ENCODE measurements around the gene SLC35B4.

SLC35B4 gene

GRCh38 chr7:134290286-134290685, 26.4 kb downstream of the SLC35B4 start:
- H3K9me3 Mint-ChIP-seq: no peaks in the 10 kb centered on the region
- no peak overlapping the region for H3K27ac Mint-ChIP-seq
- H3K4me3 Mint-ChIP-seq: no peak overlapping the region
- H3K4me1 Mint-ChIP-seq (ENCODE audit: low read depth): no peaks in the 10 kb centered on the region
- H3K36me3 Mint-ChIP-seq (ENCODE audit: low read depth): peaks cover 38% of the 10 kb centered on the region
- no peaks in the 10 kb centered on the region for H3K27me3 Mint-ChIP-seq
- DNase-seq: no peak

DNA sequence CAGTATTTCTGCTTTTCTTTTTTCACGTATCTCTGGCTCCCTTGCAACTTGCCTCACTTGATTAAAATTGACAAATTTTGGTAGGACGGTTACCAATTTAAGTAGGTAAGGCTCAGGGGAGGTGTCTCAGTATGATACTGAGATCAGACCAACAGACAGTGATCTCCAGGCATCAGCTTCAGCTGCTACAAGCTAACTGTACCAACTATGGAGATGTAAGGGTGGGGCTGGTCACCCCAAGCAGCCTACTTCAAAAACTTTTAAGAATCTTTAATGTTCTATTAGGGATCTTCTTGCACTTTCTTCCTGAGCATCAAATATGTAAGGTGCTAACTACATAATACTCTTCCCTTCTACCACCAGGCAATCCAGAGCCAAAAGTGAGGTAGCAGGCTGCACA, 26.9 kb downstream of the SLC35B4 start:
- peaks cover 33% of the 10 kb centered on the region for H3K36me3 Mint-ChIP-seq (ENCODE audit: low read depth)
- H3K4me3 Mint-ChIP-seq: no peak overlapping the region
- peaks cover 3% of the 10 kb centered on the region for H3K27me3 Mint-ChIP-seq
- no peak for DNase-seq
- H3K9me3 Mint-ChIP-seq: no peaks in the 10 kb centered on the region
- no peak overlapping the region for H3K27ac Mint-ChIP-seq
- no peaks in the 10 kb centered on the region for H3K4me1 Mint-ChIP-seq (ENCODE audit: low read depth)

GRCh38 chr7:134289423-134289822, 27.3 kb downstream of the SLC35B4 start:
- no peak for DNase-seq
- Mint-ChIP-seq H3K27ac (no peak overlapping the region), H3K36me3 (ENCODE audit: low read depth) (peaks cover 29% of the 10 kb centered on the region), H3K4me3 (no peak overlapping the region), H3K4me1 (ENCODE audit: low read depth) (no peaks in the 10 kb centered on the region), H3K27me3 (peaks cover 7% of the 10 kb centered on the region), H3K9me3 (no peaks in the 10 kb centered on the region)

DNA sequence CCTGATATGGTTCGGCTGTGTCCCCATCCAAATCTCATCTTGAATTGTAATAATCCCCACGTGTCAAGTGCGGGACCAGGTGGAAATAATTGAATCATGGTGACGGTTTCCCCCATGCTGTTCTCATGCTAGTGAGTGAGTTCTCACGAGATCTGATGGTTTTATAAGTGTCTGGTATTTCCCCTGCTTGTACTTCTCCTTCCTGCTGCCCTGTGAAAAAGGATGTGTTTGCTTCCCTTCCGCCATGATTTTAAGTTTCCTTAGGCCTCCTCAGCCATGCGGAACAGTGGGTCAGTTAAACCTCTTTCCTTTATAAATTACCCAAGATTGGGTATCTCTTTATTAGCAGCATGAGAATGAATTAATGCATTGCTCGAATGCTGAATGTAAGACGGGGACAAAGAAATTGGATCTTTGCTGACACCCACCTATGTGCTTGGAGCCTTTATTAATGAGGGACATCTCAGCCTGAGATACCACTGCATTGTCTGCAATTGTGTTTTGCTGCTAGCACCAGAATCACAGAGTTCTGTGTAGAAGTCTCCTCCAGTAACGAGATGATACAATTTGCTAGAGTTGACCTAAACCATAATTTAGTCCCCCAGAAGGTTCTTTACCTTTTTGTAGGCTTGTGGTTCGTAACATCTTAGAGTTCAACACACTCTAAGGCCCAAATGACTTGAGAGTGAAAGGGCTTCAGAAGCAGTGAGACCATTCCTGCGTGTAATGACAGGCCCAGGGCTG, 28.6 kb downstream of the SLC35B4 start:
- Mint-ChIP-seq H3K4me3 (no peak overlapping the region), H3K36me3 (ENCODE audit: low read depth) (peaks cover 18% of the 10 kb centered on the region), H3K27me3 (peaks cover 15% of the 10 kb centered on the region), H3K27ac (no peak overlapping the region), H3K9me3 (no peaks in the 10 kb centered on the region), H3K4me1 (ENCODE audit: low read depth) (no peaks in the 10 kb centered on the region)
- no peak for DNase-seq

DNA sequence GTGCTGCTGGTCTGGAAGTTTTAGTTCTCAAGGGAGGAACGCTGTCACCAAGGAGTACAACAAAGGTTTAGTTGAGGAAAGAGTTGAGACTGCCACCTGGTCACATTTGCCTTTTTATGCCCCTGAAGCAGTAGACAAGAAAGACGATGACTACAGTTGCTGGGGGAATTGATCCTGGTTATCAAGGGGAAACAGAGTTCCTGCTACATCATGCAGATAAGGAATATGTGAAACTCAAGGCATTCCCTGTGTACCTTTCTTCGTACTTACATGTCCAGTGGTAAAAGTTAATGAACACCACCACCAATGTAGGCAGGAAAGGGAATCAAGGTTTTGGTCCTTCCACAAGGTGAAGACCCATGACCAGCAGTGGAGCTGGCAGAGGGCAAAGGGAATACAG, 31.8 kb downstream of the SLC35B4 start:
- peaks cover 36% of the 10 kb centered on the region for H3K27me3 Mint-ChIP-seq
- H3K4me1 Mint-ChIP-seq (ENCODE audit: low read depth): no peaks in the 10 kb centered on the region
- no peak overlapping the region for H3K27ac Mint-ChIP-seq
- H3K36me3 Mint-ChIP-seq (ENCODE audit: low read depth): no peaks in the 10 kb centered on the region
- no peak for DNase-seq
- no peak overlapping the region for H3K4me3 Mint-ChIP-seq
- no peaks in the 10 kb centered on the region for H3K9me3 Mint-ChIP-seq

GRCh38 chr7:134284011-134284410, 32.7 kb downstream of the SLC35B4 start:
- no peaks in the 10 kb centered on the region for H3K4me1 Mint-ChIP-seq (ENCODE audit: low read depth)
- no peak overlapping the region for H3K27ac Mint-ChIP-seq
- no peak for DNase-seq
- H3K4me3 Mint-ChIP-seq: no peak overlapping the region
- H3K9me3 Mint-ChIP-seq: no peaks in the 10 kb centered on the region
- no peaks in the 10 kb centered on the region for H3K36me3 Mint-ChIP-seq (ENCODE audit: low read depth)
- H3K27me3 Mint-ChIP-seq: peaks cover 42% of the 10 kb centered on the region

- no peak for DNase-seq
- Mint-ChIP-seq H3K27ac (no peak overlapping the region), H3K9me3 (no peaks in the 10 kb centered on the region), H3K4me3 (no peak overlapping the region), H3K27me3 (peaks cover 69% of the 10 kb centered on the region), H3K4me1 (ENCODE audit: low read depth) (no peaks in the 10 kb centered on the region), H3K36me3 (ENCODE audit: low read depth) (no peaks in the 10 kb centered on the region)
Measured at GRCh38 chr7:134280508-134280907, 36.2 kb downstream of the SLC35B4 start.

- Mint-ChIP-seq H3K27me3 (peaks cover 70% of the 10 kb centered on the region), H3K27ac (no peak overlapping the region), H3K4me1 (ENCODE audit: low read depth) (no peaks in the 10 kb centered on the region), H3K9me3 (no peaks in the 10 kb centered on the region), H3K4me3 (no peak overlapping the region), H3K36me3 (ENCODE audit: low read depth) (no peaks in the 10 kb centered on the region)
- no peak for DNase-seq
Measured at GRCh38 chr7:134279898-134280297, 36.8 kb downstream of the SLC35B4 start.

GRCh38 chr7:134279336-134279735, 37.4 kb downstream of the SLC35B4 start:
- H3K36me3 Mint-ChIP-seq (ENCODE audit: low read depth): no peaks in the 10 kb centered on the region
- H3K4me3 Mint-ChIP-seq: no peak overlapping the region
- H3K9me3 Mint-ChIP-seq: no peaks in the 10 kb centered on the region
- no peaks in the 10 kb centered on the region for H3K4me1 Mint-ChIP-seq (ENCODE audit: low read depth)
- DNase-seq: no peak
- H3K27ac Mint-ChIP-seq: no peak overlapping the region
- H3K27me3 Mint-ChIP-seq: peaks cover 65% of the 10 kb centered on the region

DNA sequence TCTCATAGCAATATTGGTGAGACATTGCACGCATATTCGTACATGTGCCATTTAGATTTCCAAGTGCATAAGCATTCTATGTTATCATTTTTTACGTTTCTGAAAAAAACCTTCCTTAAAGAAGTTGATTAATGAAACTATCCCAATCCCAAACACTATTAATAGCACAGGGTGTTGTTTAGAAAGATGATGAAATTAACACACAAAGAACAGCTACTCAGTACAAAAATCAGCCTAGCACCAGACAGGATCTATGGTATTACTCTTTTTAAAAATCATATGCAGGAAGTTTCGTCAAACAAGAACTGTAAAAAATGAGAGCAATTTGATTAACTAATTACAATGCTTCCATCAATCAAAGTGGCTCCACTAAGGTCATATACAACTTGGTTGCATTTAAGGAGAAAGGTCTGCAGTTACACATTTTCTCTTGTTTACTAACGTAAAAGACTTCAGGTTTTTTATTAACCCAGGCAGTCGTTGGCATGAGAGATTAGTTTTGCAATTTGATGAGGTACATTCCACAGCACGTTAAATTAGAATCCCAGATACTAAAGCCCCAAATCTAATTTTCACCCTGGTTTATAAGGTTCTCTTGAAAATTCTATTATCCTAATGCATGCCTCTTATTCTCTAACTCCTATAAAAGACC, 38.1 kb downstream of the SLC35B4 start:
- H3K4me1 Mint-ChIP-seq (ENCODE audit: low read depth): no peaks in the 10 kb centered on the region
- H3K9me3 Mint-ChIP-seq: no peaks in the 10 kb centered on the region
- no peak overlapping the region for H3K27ac Mint-ChIP-seq
- DNase-seq: no peak
- no peak overlapping the region for H3K4me3 Mint-ChIP-seq
- no peaks in the 10 kb centered on the region for H3K36me3 Mint-ChIP-seq (ENCODE audit: low read depth)
- H3K27me3 Mint-ChIP-seq: peaks cover 60% of the 10 kb centered on the region

DNA sequence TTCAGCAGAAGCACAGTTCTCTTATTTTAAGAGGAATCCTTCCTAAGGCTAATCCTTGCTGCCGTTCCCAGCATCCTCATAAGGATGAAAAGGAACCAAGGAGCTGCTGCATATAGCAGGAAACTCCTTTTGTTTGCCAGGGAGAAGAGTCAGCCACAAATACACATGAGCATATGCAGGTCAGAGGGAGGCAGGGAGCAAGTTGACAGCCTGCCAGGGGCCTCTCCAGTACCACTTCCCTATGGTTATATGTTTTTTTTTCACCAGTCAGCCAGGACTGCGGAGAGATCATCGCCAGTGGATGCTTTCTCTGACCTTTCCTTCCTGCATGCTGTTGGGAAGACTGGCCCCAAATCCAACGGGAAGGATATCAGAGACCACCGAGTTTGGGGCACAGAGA, 39.8 kb downstream of the SLC35B4 start:
- H3K4me1 Mint-ChIP-seq (ENCODE audit: low read depth): no peaks in the 10 kb centered on the region

DNA sequence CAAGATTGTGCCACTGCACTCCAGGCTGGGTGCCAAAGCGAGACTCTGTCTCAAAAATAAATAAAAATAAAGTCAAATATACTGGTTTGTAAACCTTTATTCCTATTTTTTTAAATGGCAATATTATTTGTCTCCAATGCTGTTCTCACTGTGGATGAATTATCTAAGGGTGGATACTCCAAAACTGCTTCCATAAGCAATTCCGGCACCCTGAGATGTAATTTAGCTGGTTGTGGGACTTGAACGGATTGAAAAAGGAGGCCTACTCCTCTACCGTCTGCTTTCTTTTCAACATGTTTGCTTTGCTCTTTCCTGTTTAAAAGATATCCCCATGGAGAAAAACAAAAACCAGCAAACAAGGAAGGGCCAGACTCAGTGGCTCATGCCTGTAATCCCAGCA, 54.4 kb downstream of the SLC35B4 start:
- peaks cover 15% of the 10 kb centered on the region for H3K9me3 Mint-ChIP-seq
- H3K27me3 Mint-ChIP-seq: no peaks in the 10 kb centered on the region
- H3K27ac Mint-ChIP-seq: no peak overlapping the region
- H3K36me3 Mint-ChIP-seq (ENCODE audit: low read depth): no peaks in the 10 kb centered on the region
- no peak for DNase-seq
- H3K4me1 Mint-ChIP-seq (ENCODE audit: low read depth): no peaks in the 10 kb centered on the region
- H3K4me3 Mint-ChIP-seq: no peak overlapping the region

More for the DNA sequence above, 39.8 kb downstream of the SLC35B4 start:
- H3K27ac Mint-ChIP-seq: no peak overlapping the region
- H3K27me3 Mint-ChIP-seq: peaks cover 56% of the 10 kb centered on the region
- no peaks in the 10 kb centered on the region for H3K36me3 Mint-ChIP-seq (ENCODE audit: low read depth)
- H3K4me3 Mint-ChIP-seq: no peak overlapping the region
- DNase-seq: no peak
- no peaks in the 10 kb centered on the region for H3K9me3 Mint-ChIP-seq

DNA sequence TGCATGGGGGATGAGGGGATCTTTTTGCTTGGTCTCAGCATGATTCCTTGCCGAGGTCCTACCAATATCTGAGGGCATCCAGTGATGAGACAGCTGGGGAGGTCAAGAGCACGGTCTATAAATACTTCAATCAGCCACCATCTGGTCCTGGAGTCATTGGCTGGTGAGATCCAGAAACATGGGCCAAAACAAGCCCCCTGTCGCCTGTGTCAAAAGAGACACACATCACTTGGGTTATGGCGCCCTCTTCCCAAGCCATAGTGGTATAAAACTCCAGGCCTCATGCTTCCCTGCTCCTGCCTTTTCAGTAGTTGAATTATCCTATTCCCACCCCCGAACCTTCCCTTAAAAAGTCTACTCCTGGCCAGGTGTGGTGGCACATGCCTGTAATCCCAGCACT, 60.9 kb downstream of the SLC35B4 start:
- DNase-seq: no peak
- H3K27me3 Mint-ChIP-seq: no peaks in the 10 kb centered on the region
- no peak overlapping the region for H3K4me3 Mint-ChIP-seq
- H3K4me1 Mint-ChIP-seq (ENCODE audit: low read depth): no peaks in the 10 kb centered on the region
- H3K9me3 Mint-ChIP-seq: no peaks in the 10 kb centered on the region
- no peaks in the 10 kb centered on the region for H3K36me3 Mint-ChIP-seq (ENCODE audit: low read depth)
- H3K27ac Mint-ChIP-seq: no peak overlapping the region

DNA sequence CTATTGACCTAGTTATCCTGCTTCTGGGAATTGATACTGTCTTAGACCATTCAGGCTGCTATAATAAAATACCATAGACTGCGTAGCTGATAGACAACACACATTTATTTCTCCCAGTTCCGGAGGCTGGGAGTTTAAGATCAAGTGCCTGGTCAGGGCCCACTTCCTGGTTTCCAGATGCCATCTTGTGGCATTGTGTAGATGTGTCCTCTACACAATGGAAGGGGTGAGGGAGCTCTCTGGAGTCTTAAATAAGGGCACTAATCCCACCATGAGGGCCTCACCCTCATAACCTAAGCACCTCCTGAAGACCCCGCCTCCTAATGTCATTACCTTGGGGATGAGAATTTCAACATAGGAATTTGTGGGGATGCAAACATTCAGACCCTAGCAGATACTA, 62.4 kb downstream of the SLC35B4 start:
- Mint-ChIP-seq H3K4me1 (ENCODE audit: low read depth) (no peaks in the 10 kb centered on the region), H3K27ac (no peak overlapping the region), H3K36me3 (ENCODE audit: low read depth) (no peaks in the 10 kb centered on the region), H3K9me3 (no peaks in the 10 kb centered on the region), H3K4me3 (no peak overlapping the region), H3K27me3 (no peaks in the 10 kb centered on the region)
- DNase-seq: no peak

GRCh38 chr7:134248196-134248595, 68.5 kb downstream of the SLC35B4 start:
- Mint-ChIP-seq H3K36me3 (ENCODE audit: low read depth) (no peaks in the 10 kb centered on the region), H3K27ac (no peak overlapping the region), H3K27me3 (peaks cover 3% of the 10 kb centered on the region), H3K4me3 (no peak overlapping the region), H3K4me1 (ENCODE audit: low read depth) (no peaks in the 10 kb centered on the region), H3K9me3 (no peaks in the 10 kb centered on the region)
- DNase-seq: no peak

All from activated T-cell treated with anti-CD3 and anti-CD28 coated beads, Interleukin-2, amount 50 U/mL, for 24 hours (primary cell).